Subcutaneous adipose tissue (tissue), 4 donors: ENCODE measurements around the gene TMEM267. TPM values are rescaled to one million over a fixed set of nuclear protein-coding genes. Genes with fewer than 3 reads are reported as not detected.

Source experiments
- total RNA-seq, 4 donors: library from RNA; depleted of rRNA; stranded (reverse); fragments of >200 nt; gene quantifications; one replicate each; pipeline ENCODE4 v1.1.0, GENCODE V29; 2016
- TF ChIP-seq, protein P1 (sequence below): fragments of 450-650 bp; IDR thresholded peaks from one replicate; pipeline ENCODE4 v1.5.1; 2016; ENCODE audit warnings: low read depth, mild to moderate bottlenecking, control low read depth, antibody characterized with exemption, moderate library complexity

Gene TMEM267
- total RNA-seq, 4 donors from 2014 or later = 3.4 to 18.9 (median 7.2) TPM

DNA sequence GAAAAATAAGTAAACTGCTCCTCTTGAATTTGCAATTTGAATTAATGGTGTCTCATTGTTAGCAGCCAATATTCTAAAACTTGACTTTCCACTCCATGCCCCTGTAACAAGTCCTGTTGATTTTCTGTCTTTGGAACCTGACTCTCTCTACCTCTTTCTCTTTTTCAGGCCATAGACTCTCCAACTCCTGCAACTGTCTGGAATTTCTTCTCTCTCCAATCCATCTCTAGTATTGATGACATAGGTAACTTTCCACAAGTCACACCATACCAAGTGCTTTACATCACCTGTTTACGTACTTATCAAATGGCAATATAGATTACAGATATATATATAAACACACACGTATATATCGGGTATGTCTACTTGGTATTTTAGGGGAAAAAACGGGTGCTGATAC, 30.4 kb upstream of the TMEM267 start:
- TF ChIP-seq, protein P1, sequence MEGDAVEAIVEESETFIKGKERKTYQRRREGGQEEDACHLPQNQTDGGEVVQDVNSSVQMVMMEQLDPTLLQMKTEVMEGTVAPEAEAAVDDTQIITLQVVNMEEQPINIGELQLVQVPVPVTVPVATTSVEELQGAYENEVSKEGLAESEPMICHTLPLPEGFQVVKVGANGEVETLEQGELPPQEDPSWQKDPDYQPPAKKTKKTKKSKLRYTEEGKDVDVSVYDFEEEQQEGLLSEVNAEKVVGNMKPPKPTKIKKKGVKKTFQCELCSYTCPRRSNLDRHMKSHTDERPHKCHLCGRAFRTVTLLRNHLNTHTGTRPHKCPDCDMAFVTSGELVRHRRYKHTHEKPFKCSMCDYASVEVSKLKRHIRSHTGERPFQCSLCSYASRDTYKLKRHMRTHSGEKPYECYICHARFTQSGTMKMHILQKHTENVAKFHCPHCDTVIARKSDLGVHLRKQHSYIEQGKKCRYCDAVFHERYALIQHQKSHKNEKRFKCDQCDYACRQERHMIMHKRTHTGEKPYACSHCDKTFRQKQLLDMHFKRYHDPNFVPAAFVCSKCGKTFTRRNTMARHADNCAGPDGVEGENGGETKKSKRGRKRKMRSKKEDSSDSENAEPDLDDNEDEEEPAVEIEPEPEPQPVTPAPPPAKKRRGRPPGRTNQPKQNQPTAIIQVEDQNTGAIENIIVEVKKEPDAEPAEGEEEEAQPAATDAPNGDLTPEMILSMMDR = no peak

DNA sequence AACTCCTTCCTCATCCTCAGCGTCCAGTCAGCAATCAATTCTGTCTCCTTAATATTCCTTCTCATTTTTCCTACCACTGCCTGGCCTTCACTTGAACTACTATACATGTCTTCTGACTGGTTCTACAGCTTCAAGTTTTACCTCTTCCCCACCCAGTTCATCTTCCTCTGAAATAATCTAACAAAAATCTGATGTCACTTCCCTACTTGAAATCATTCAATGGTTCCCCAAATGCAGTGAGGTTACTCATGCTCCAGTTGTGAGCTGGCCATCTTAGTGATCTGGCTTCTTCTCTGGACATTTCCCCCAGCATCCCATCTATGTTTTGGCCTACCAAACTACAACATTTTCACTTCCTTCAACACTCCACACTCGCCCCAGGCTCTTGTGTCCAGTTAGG, 14.9 kb upstream of the TMEM267 start:
- TF ChIP-seq, protein P1 = no peak

DNA sequence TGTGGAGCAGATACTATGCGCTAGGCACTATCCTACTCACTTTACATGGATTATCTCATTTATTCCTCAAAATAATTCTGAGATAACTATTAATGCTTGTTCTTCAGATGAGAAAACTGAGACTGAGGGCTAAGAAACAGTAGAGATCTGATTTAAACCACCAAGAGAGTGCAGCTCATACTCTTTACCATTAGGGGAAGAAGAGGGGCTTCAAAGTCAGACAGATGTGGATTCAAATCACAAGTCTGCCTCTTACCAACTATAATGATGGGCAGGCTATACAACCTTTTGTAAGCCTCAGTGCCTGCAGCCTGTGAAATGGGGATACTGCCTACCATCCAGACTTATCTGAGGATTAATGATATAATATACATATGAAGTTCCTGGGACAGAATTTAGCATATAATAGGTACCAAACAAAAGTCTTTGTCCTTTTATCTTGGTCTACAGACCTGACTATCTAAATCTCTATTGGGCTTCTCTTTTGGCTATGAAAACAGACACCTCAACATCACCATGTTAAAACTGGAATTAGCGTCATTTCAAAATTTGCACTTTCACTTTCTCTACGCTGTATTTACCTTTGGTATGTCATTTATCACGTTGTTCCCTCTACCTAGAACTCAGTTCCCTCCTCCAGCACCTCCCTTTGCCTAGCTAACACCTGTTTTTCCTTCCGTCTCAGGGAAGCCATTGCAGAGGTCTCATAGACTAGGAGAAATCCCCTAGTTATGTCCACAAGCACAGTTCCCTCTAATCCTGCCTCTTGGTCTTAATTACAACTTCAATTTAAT, 13.8 kb upstream of the TMEM267 start:
- TF ChIP-seq, protein P1 = no peak

DNA sequence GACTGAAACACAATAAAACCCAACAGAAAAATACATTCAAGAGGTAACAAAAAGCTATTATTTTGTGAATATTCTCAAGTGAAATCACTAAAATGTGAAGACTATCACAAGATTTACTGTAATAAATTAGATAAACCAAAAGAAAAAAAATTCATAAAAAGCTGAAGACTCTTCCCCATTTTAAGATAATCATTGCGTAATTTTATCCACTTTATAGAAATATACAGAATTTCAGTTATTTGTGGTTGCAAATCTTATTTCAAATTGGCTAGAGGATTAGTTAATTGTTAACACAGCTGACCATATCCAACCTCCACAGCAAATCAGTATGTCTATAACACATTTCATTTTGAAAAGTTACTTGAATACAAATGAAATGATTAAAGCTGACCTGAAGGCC, 7.7 kb upstream of the TMEM267 start:
- TF ChIP-seq, protein P1 = no peak

DNA sequence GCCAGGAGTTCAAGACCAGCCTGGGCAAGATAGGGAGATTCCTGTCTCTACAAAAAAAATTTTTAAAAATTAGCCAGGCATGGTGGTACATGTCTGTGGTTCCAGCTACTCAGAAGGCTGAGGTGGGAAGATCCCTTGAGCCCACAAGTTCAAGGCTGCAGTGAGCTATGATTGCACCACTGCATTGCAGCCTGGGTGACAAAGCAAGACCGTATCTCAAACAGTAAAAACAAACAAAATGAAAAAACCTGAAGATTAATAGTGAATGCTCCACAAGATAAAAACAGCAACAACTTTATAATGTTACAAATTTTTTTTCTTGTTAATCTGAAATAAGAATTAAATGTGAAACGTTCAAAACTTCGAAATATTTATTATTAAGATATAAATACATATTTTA, 2.7 kb upstream of the TMEM267 start:
- TF ChIP-seq, protein P1 = no peak

DNA sequence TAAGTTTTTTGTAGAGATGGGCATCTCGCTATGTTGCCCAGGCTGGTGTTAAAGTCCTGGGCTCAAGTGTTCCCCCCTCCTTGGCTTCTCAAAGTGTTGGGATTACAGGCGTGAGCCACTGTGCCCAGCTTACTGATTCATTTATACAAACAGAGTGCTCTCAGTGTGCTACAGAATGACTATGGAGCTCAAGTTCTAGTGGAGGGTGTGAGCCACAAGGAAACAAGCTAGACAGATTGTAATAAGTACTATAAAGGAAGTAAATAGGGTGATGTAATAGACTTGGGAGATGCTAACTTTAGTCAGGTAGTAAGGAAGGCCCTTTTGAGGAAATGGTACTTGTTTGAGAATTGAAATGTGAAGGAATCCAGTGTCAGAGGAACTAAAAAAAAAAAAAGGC, 1.7 kb upstream of the TMEM267 start:
- TF ChIP-seq, protein P1 = no peak

DNA sequence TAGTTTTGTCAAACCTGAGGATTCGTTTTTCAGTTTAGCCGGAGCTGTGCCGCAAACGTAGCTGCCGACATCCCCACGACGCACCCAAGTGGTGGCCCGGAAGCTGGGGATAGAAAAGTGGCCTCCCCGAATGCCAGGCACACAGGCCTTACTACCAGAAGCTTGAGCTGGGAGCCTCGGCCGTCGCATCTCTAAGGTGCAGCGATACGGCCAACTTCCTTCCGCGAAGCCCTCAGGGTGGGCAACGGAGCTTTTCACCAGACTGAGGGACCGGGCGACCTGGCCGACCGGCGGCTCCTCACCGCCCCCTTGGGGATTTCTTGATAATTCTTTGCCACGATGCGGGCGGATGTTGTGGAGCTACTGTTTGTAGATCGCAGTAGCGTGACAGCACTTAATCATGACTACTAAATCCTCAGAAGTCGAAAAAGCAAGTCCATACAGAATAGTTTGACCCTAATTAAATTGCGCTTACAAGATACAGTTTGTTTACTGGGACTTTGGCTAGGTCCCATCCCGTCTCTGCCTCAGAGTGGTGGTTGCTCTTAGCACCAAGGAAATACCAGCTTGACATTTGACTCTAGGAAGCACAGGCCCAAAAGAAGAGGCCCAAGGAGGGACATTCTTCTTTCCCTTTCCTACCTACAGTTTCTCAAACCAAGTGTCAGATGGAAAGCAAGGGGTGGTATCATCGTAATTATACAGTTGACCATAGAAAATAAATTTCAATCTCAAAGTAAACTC, 613 bp upstream of the TMEM267 start:
- TF ChIP-seq, protein P1 = no peak
